ENCODE measurements around the gene DBR1.

The DBR1 gene

GRCh38 chr3:138219255-138219654 is 44.5 kb upstream of the DBR1 start:
- H3K36me3 ChIP-seq = peaks cover 9% of the 10 kb centered on the region
- no peaks in the 10 kb centered on the region for H3K27me3 ChIP-seq
- H3K4me1 ChIP-seq (ENCODE audit: control insufficient read depth in 1 of 2, insufficient read depth in 1 of 2, low read depth in 1 of 2, low read length in 1 of 2) = peaks cover 51 to 53% of the 10 kb centered on the region in 2 experiments
- no peaks in the 10 kb centered on the region for H3K9me3 ChIP-seq
- no peak for TF ChIP-seq CTCF (IDR thresholded peaks at IDR 0.05)
- no peak overlapping the region for H3K4me3 ChIP-seq (ENCODE audit: low read depth in 1 of 2, low read length in 1 of 2)
- H3K27ac ChIP-seq = peak overlapping the region; percentile 59

- no peak overlapping the region for H3K4me3 ChIP-seq (ENCODE audit: low read depth in 1 of 2, low read length in 1 of 2)
- peaks cover 25 to 34% of the 10 kb centered on the region in 2 experiments for H3K4me1 ChIP-seq (ENCODE audit: control insufficient read depth in 1 of 2, insufficient read depth in 1 of 2, low read depth in 1 of 2, low read length in 1 of 2)
- no peak for TF ChIP-seq CTCF (IDR thresholded peaks at IDR 0.05)
- no peaks in the 10 kb centered on the region for H3K36me3 ChIP-seq
- H3K27ac ChIP-seq = peak overlapping the region; percentile 83
- no peaks in the 10 kb centered on the region for H3K27me3 ChIP-seq
- no peaks in the 10 kb centered on the region for H3K9me3 ChIP-seq
These were observed 38.8 kb upstream of the DBR1 start for GRCh38 chr3:138213398-138214085.

GRCh38 chr3:138210528-138210927 is 35.8 kb upstream of the DBR1 start:
- Histone ChIP-seq H3K27me3 (no peaks in the 10 kb centered on the region), H3K9me3 (no peaks in the 10 kb centered on the region), H3K4me3 (ENCODE audit: low read depth in 1 of 2, low read length in 1 of 2) (no peak overlapping the region), H3K36me3 (no peaks in the 10 kb centered on the region), H3K4me1 (ENCODE audit: control insufficient read depth in 1 of 2, insufficient read depth in 1 of 2, low read depth in 1 of 2, low read length in 1 of 2) (peaks cover 25 to 34% of the 10 kb centered on the region in 2 experiments), H3K27ac (no peak overlapping the region)
- no peak for TF ChIP-seq CTCF (IDR thresholded peaks at IDR 0.05)

- no peak for TF ChIP-seq CTCF (IDR thresholded peaks at IDR 0.05)
- Histone ChIP-seq H3K4me1 (ENCODE audit: control insufficient read depth in 1 of 2, insufficient read depth in 1 of 2, low read depth in 1 of 2, low read length in 1 of 2) (peaks cover 17 to 30% of the 10 kb centered on the region in 2 experiments), H3K4me3 (ENCODE audit: low read depth in 1 of 2, low read length in 1 of 2) (no peak overlapping the region), H3K27me3 (no peaks in the 10 kb centered on the region), H3K27ac (no peak overlapping the region), H3K9me3 (no peaks in the 10 kb centered on the region), H3K36me3 (no peaks in the 10 kb centered on the region)
These were observed 31.5 kb upstream of the DBR1 start for GRCh38 chr3:138206196-138206595.

GRCh38 chr3:138205527-138205926 is 30.8 kb upstream of the DBR1 start:
- no peaks in the 10 kb centered on the region for H3K9me3 ChIP-seq
- no peak overlapping the region for H3K27ac ChIP-seq
- no peak for TF ChIP-seq CTCF (IDR thresholded peaks at IDR 0.05)
- H3K4me1 ChIP-seq (ENCODE audit: control insufficient read depth in 1 of 2, insufficient read depth in 1 of 2, low read depth in 1 of 2, low read length in 1 of 2) = peaks cover 17 to 29% of the 10 kb centered on the region in 2 experiments
- no peaks in the 10 kb centered on the region for H3K36me3 ChIP-seq
- no peak overlapping the region for H3K4me3 ChIP-seq (ENCODE audit: low read depth in 1 of 2, low read length in 1 of 2)
- no peaks in the 10 kb centered on the region for H3K27me3 ChIP-seq
